H9 (cell line): ENCODE measurements around the gene PAPOLG. TPM values are rescaled to one million over a fixed set of nuclear protein-coding genes. Genes with fewer than 3 reads are reported as not detected.

Experiments used
- DNase-seq: peaks from one replicate; pipeline ENCODE4 v3.0.0-alpha.2; 2017
- H2AFZ ChIP-seq: one replicate; pipeline ENCODE4 v1.6.1; 2013; ENCODE audit warnings: mild to moderate bottlenecking, low read length, control low read depth, moderate library complexity
- H2AK5ac ChIP-seq: 2 replicates; pipeline ENCODE4 v1.6.1; 2013; ENCODE audit warnings: low read length, control low read depth, mixed read lengths; ENCODE audit not compliant: insufficient read length
- H2BK120ac ChIP-seq: one replicate; pipeline ENCODE4 v1.6.1; 2013; ENCODE audit warnings: low read depth, mild to moderate bottlenecking, low read length, control low read depth, inconsistent platforms; ENCODE audit not compliant: poor library complexity, severe bottlenecking
- H2BK12ac ChIP-seq: 2 replicates; pipeline ENCODE4 v1.6.1; 2013; ENCODE audit warnings: low read length, control low read depth, mixed read lengths, low read depth; ENCODE audit not compliant: insufficient read length
- H2BK15ac ChIP-seq: 2 replicates; pipeline ENCODE4 v1.6.1; 2013; ENCODE audit warnings: low read depth, low read length, control low read depth
- H2BK20ac ChIP-seq: one replicate; pipeline ENCODE4 v1.6.1; 2013; ENCODE audit warnings: low read depth, mild to moderate bottlenecking, low read length, control low read depth, inconsistent platforms; ENCODE audit not compliant: poor library complexity, severe bottlenecking
- H2BK5ac ChIP-seq: 2 replicates; pipeline ENCODE4 v1.6.1; 2013; ENCODE audit warnings: low read length, control low read depth, mixed read lengths; ENCODE audit not compliant: insufficient read length
- H3K14ac ChIP-seq: 2 replicates; pipeline ENCODE4 v1.6.1; 2013; ENCODE audit warnings: low read length, control low read depth; ENCODE audit not compliant: insufficient read depth
- H3K18ac ChIP-seq: 2 replicates; pipeline ENCODE4 v1.6.1; 2013; ENCODE audit warnings: low read depth, mild to moderate bottlenecking, mixed read lengths, low read length, control low read depth; ENCODE audit not compliant: insufficient read length
- H3K23ac ChIP-seq: 2 replicates; pipeline ENCODE4 v1.6.1; 2013; ENCODE audit warnings: low read length, control low read depth, mixed read lengths, low read depth; ENCODE audit not compliant: insufficient read length
- H3K23me2 ChIP-seq: 2 replicates; pipeline ENCODE4 v1.6.1; 2013; ENCODE audit warnings: low read depth, mild to moderate bottlenecking, mixed read lengths, low read length, control low read depth; ENCODE audit not compliant: insufficient read length, poor library complexity, severe bottlenecking
- H3K27ac ChIP-seq: 2 replicates; pipeline ENCODE4 v1.5.1; 2013; ENCODE audit warnings: low read length, control low read depth, mixed read lengths, low read depth; ENCODE audit not compliant: insufficient read length
- H3K27me3 ChIP-seq: 2 replicates; pipeline ENCODE4 v1.6.1; 2013; ENCODE audit warnings: low read length, control low read depth, inconsistent platforms; ENCODE audit not compliant: insufficient read depth
- H3K4ac ChIP-seq: 2 replicates; pipeline ENCODE4 v1.6.1; 2013; ENCODE audit warnings: low read depth, mild to moderate bottlenecking, control low read depth, inconsistent platforms, low read length, moderate library complexity
- H3K4me1 ChIP-seq: 2 replicates; pipeline ENCODE4 v1.6.1; 2013; ENCODE audit warnings: low read length, control low read depth, inconsistent platforms; ENCODE audit not compliant: insufficient read depth
- H3K4me2 ChIP-seq: 2 replicates; pipeline ENCODE4 v1.6.1; 2013; ENCODE audit warnings: low read length, control low read depth, mixed read lengths; ENCODE audit not compliant: insufficient read length, insufficient read depth
- H3K56ac ChIP-seq: 2 replicates; pipeline ENCODE4 v1.6.1; 2013; ENCODE audit warnings: low read depth, mild to moderate bottlenecking, mixed read lengths, low read length, control low read depth; ENCODE audit not compliant: insufficient read length
- H3K79me1 ChIP-seq: 2 replicates; pipeline ENCODE4 v1.6.1; 2013; ENCODE audit warnings: low read depth, mild to moderate bottlenecking, moderate library complexity, low read length, control low read depth, inconsistent platforms; ENCODE audit not compliant: insufficient read depth, poor library complexity, severe bottlenecking
- H3K79me2 ChIP-seq: 2 replicates; pipeline ENCODE4 v1.6.1; 2013; ENCODE audit warnings: low read length, control low read depth, inconsistent platforms; ENCODE audit not compliant: insufficient read depth
- H3K9ac ChIP-seq: 2 replicates; pipeline ENCODE4 v1.6.1; 2013; ENCODE audit warnings: low read length, control low read depth, mixed read lengths; ENCODE audit not compliant: insufficient read length; ENCODE audit errors: extremely low read depth
- H3K9me3 ChIP-seq: one replicate; pipeline ENCODE4 v1.6.1; 2013; ENCODE audit warnings: low read depth, low read length, inconsistent platforms; ENCODE audit not compliant: control insufficient read depth
- H3T11ph ChIP-seq: one replicate; pipeline ENCODE4 v1.6.1; 2013; ENCODE audit warnings: mild to moderate bottlenecking, low read length, control low read depth, inconsistent platforms
- H4K20me1 ChIP-seq: one replicate; pipeline ENCODE4 v1.6.1; 2013; ENCODE audit not compliant: control insufficient read depth, insufficient read length, insufficient read depth
- H4K5ac ChIP-seq: 2 replicates; pipeline ENCODE4 v1.6.1; 2013; ENCODE audit warnings: low read depth, mild to moderate bottlenecking, mixed read lengths, low read length, control low read depth; ENCODE audit not compliant: insufficient read length
- H4K8ac ChIP-seq: replicated peaks from 2 replicates; pipeline ENCODE4 v1.6.1; 2013; ENCODE audit warnings: low read length, control low read depth, mixed read lengths, low read depth; ENCODE audit not compliant: insufficient read length
- H4K91ac ChIP-seq: 2 replicates; pipeline ENCODE4 v1.6.1; 2013; ENCODE audit warnings: low read depth, mild to moderate bottlenecking, moderate library complexity, mixed read lengths, low read length, control low read depth; ENCODE audit not compliant: insufficient read length
- H3K27ac Mint-ChIP-seq, 3 experiments: 2 replicates in 2 of 3; 3 replicates in 1 of 3; pipeline ENCODE4 v1.8.0; 2020 to 2021; ENCODE audit warnings: mixed read lengths in 3 of 3, mild to moderate bottlenecking in 1 of 3, moderate library complexity in 1 of 3
- H3K27me3 Mint-ChIP-seq: 2 replicates; pipeline ENCODE4 v1.8.0; 2021; ENCODE audit warnings: low read depth, mild to moderate bottlenecking, moderate library complexity, mixed read lengths
- H3K36me3 Mint-ChIP-seq, 3 experiments: 2 replicates in 2 of 3; 3 replicates in 1 of 3; pipeline ENCODE4 v1.8.0; 2020 to 2021; ENCODE audit warnings: low read depth in 3 of 3, mixed read lengths in 3 of 3; ENCODE audit not compliant: insufficient read depth in 1 of 3
- H3K4me1 Mint-ChIP-seq, 2 experiments: 2 replicates each; pipeline ENCODE4 v1.8.0; 2020; ENCODE audit warnings: mixed read lengths in 2 of 2
- H3K4me3 Mint-ChIP-seq, 2 experiments: 2 replicates in 1 of 2; 3 replicates in 1 of 2; pipeline ENCODE4 v1.8.0; 2020 to 2021; ENCODE audit warnings: mild to moderate bottlenecking in 2 of 2, mixed read lengths in 2 of 2, moderate library complexity in 1 of 2
- H3K9me3 Mint-ChIP-seq, 2 experiments: 2 replicates in 1 of 2; 3 replicates in 1 of 2; pipeline ENCODE4 v1.8.0; 2020; ENCODE audit warnings: mild to moderate bottlenecking in 2 of 2, mixed read lengths in 2 of 2, moderate library complexity in 1 of 2
- WGBS: extraction: QIAGEN DNeasy Blood & Tissue Kit; methylation state at CpG from one replicate; pipeline ENCODE4 v1.1.7; 2013; ENCODE audit warnings: missing lambda C conversion rate, low lambda C conversion rate, mixed read lengths; ENCODE audit not compliant: insufficient read length; ENCODE audit errors: extremely low coverage; 5-methylcytosine and 5-hydroxymethylcytosine counted together
- total RNA-seq: library from RNA; stranded (reverse); gene quantifications from 2 replicates; pipeline ENCODE4 v1.2.1, GENCODE V29; 2021
- TF ChIP-seq, protein P1 (sequence below): fragments of 200-600 bp; sonication (generic); conservative IDR thresholded peaks from 3 replicates; pipeline ENCODE4 v1.8.0; 2021; ENCODE audit warnings: antibody characterized with exemption, mild to moderate bottlenecking

PAPOLG gene
- total RNA-seq, 1 experiment from 2014 or later = 19.2 TPM

- Histone ChIP-seq H3K27ac (no peak overlapping the region), H4K5ac (no peak overlapping the region), H4K20me1 (no peaks in the 10 kb centered on the region), H2BK120ac (no peak overlapping the region), H2AK5ac (no peak overlapping the region), H2BK12ac (no peak overlapping the region), H2AFZ (no peak overlapping the region), H3K23me2 (no peaks in the 10 kb centered on the region), H3T11ph (no peak overlapping the region), H3K9ac (no peak overlapping the region), H3K79me1 (no peaks in the 10 kb centered on the region), H2BK5ac (no peak overlapping the region), H3K4me2 (no peak overlapping the region), H3K56ac (no peak overlapping the region), H3K4ac (no peak overlapping the region), H3K9me3 (no peaks in the 10 kb centered on the region), H3K79me2 (no peaks in the 10 kb centered on the region), H2BK20ac (no peak overlapping the region), H2BK15ac (no peak overlapping the region), H3K27me3 (peaks cover 16% of the 10 kb centered on the region), H4K91ac (no peak overlapping the region), H3K23ac (no peak overlapping the region), H3K18ac (no peak overlapping the region), H4K8ac (no peak overlapping the region), H3K14ac (no peak overlapping the region), H3K4me1 (no peaks in the 10 kb centered on the region)
- peaks cover 0 to 5% of the 10 kb centered on the region in 2 experiments; a peak in 1 of 5 replicates for H3K9me3 Mint-ChIP-seq
- DNase-seq = no peak
- WGBS = no CpG with 5 or more reads among the region's 1 CpG
- H3K27me3 Mint-ChIP-seq = peaks cover 97% of the 10 kb centered on the region
- H3K4me3 Mint-ChIP-seq = no peak overlapping the region
- no peaks in the 10 kb centered on the region for H3K36me3 Mint-ChIP-seq
- H3K27ac Mint-ChIP-seq = no peak overlapping the region
- TF ChIP-seq, protein P1, sequence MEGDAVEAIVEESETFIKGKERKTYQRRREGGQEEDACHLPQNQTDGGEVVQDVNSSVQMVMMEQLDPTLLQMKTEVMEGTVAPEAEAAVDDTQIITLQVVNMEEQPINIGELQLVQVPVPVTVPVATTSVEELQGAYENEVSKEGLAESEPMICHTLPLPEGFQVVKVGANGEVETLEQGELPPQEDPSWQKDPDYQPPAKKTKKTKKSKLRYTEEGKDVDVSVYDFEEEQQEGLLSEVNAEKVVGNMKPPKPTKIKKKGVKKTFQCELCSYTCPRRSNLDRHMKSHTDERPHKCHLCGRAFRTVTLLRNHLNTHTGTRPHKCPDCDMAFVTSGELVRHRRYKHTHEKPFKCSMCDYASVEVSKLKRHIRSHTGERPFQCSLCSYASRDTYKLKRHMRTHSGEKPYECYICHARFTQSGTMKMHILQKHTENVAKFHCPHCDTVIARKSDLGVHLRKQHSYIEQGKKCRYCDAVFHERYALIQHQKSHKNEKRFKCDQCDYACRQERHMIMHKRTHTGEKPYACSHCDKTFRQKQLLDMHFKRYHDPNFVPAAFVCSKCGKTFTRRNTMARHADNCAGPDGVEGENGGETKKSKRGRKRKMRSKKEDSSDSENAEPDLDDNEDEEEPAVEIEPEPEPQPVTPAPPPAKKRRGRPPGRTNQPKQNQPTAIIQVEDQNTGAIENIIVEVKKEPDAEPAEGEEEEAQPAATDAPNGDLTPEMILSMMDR = no peak
- H3K4me1 Mint-ChIP-seq = peaks cover 12 to 20% of the 10 kb centered on the region in 2 experiments
Observed at GRCh38 chr2:60837123-60837522, 81.1 kb downstream of the PAPOLG start.
